Measurements from ENCODE around the gene CCL5.

CCL5 gene

DNA sequence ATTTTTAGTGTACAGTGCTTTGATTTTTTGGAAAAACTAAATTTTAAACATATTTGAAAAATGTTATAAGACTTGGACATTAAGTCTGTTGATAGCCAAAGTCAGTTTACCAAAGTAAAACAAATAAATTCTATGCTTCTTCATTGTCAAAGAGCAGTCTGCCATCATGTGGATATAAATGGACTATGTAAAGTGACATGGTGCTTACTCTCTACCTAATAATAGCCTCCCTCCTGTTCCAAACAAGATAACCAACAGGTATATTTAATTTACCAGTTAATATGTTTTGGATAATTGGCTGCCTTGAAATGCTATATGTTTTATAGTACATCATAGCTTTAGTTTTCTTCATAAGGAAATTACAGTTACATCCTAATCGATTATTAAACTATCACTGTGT is 55.0 kb downstream of the CCL5 start:
- Histone ChIP-seq H3K27me3 (replicated peaks) (no peaks in the 10 kb centered on the region), H3K27ac (no peak overlapping the region), H3K36me3 (replicated peaks) (peaks cover 60% of the 10 kb centered on the region), H3K4me3 (ENCODE audit: low read depth, low read length) (no peak overlapping the region)
- no peak for DNase-seq
- in situ Hi-C loops (cut with HindIII; ENCODE audit: low pct_ligation_motif_present, low sequenced_read_pairs): no loop called here
- TF ChIP-seq, protein P1, sequence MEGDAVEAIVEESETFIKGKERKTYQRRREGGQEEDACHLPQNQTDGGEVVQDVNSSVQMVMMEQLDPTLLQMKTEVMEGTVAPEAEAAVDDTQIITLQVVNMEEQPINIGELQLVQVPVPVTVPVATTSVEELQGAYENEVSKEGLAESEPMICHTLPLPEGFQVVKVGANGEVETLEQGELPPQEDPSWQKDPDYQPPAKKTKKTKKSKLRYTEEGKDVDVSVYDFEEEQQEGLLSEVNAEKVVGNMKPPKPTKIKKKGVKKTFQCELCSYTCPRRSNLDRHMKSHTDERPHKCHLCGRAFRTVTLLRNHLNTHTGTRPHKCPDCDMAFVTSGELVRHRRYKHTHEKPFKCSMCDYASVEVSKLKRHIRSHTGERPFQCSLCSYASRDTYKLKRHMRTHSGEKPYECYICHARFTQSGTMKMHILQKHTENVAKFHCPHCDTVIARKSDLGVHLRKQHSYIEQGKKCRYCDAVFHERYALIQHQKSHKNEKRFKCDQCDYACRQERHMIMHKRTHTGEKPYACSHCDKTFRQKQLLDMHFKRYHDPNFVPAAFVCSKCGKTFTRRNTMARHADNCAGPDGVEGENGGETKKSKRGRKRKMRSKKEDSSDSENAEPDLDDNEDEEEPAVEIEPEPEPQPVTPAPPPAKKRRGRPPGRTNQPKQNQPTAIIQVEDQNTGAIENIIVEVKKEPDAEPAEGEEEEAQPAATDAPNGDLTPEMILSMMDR (IDR thresholded peaks at IDR 0.05; ENCODE audit: low read depth, low read length, missing control alignments): no peak
